Suprapubic skin (tissue), 4 donors: ENCODE data around the gene VWA5B2. TPM values are rescaled to one million over a fixed set of nuclear protein-coding genes. Genes with fewer than 3 reads are reported as not detected.

Experiments used
- DNase-seq, 2 donors: peaks; one replicate each; pipeline ENCODE4 v3.0.0-alpha.2; 2019; ENCODE audit warnings: low spot score in 2 of 2
- H3K27ac ChIP-seq: fragments of 200-600 bp; sonication (generic); one replicate; pipeline ENCODE4 v1.5.1; 2019
- H3K27me3 ChIP-seq: fragments of 200-600 bp; sonication (generic); one replicate; pipeline ENCODE4 v1.5.1; 2019
- H3K36me3 ChIP-seq: fragments of 200-600 bp; sonication (generic); one replicate; pipeline ENCODE4 v1.5.1; 2019
- H3K4me1 ChIP-seq: fragments of 200-600 bp; sonication (generic); one replicate; pipeline ENCODE4 v1.5.1; 2019
- H3K4me3 ChIP-seq: fragments of 200-600 bp; sonication (generic); one replicate; pipeline ENCODE4 v1.5.1; 2019; ENCODE audit warnings: mild to moderate bottlenecking
- H3K9me3 ChIP-seq: fragments of 200-600 bp; sonication (generic); one replicate; pipeline ENCODE4 v1.5.1; 2019
- EP300 ChIP-seq: sonication (generic); formaldehyde crosslinking; IDR thresholded peaks from one replicate; pipeline ENCODE4 v1.6.1; 2017; ENCODE audit warnings: antibody characterized with exemption
- POLR2A ChIP-seq, 2 donors: fragments of 450-650 bp; IDR thresholded peaks; one replicate each; pipeline ENCODE4 v1.6.1; 2017; ENCODE audit warnings: antibody characterized with exemption in 2 of 2, mild to moderate bottlenecking in 2 of 2, moderate library complexity in 2 of 2
- POLR2AphosphoS5 ChIP-seq, 3 donors: sonication (generic); formaldehyde crosslinking; IDR thresholded peaks; one replicate each; pipeline ENCODE4 v1.6.1; 2017; ENCODE audit warnings: antibody characterized with exemption in 3 of 3
- WGBS: methylation state at CpG from one replicate; pipeline ENCODE4 v1.1.5; 2018; 5-methylcytosine and 5-hydroxymethylcytosine counted together
- total RNA-seq, 4 donors: library from RNA; depleted of rRNA; stranded (reverse); fragments of >200 nt; gene quantifications; one replicate each; pipeline ENCODE4 v1.1.0, GENCODE V29; 2016
- TF ChIP-seq, protein P1 (sequence below), 2 donors: fragments of 200-600 bp in 1 of 2; fragments of 450-650 bp in 1 of 2; sonication (generic) in 1 of 2; IDR thresholded peaks; one replicate each; pipeline ENCODE4 v1.5.1; 2016 to 2019; ENCODE audit warnings: antibody characterized with exemption in 2 of 2, mild to moderate bottlenecking in 1 of 2, moderate library complexity in 1 of 2

Gene VWA5B2
- total RNA-seq, 4 donors from 2014 or later, result 0.24 TPM; not detected in 3

DNA sequence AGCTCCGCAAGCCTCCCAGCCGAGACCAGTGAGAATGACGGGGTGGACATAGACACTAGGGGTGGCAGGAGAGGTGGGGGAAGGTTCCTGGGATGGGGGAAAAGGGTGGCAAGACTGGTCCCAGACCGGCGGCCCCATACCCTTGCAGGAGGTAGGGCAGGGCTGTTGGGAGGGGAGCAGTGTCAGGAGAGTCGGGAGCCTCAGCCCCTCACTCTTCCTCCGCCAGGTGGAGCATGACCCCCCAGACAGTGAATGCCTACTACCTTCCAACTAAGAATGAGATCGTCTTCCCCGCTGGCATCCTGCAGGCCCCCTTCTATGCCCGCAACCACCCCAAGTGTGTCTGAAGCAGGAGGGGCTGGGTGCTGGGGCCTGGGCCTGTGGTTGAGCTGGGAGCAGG is 60.9 kb downstream of the VWA5B2 start:
- TF ChIP-seq, protein P1, sequence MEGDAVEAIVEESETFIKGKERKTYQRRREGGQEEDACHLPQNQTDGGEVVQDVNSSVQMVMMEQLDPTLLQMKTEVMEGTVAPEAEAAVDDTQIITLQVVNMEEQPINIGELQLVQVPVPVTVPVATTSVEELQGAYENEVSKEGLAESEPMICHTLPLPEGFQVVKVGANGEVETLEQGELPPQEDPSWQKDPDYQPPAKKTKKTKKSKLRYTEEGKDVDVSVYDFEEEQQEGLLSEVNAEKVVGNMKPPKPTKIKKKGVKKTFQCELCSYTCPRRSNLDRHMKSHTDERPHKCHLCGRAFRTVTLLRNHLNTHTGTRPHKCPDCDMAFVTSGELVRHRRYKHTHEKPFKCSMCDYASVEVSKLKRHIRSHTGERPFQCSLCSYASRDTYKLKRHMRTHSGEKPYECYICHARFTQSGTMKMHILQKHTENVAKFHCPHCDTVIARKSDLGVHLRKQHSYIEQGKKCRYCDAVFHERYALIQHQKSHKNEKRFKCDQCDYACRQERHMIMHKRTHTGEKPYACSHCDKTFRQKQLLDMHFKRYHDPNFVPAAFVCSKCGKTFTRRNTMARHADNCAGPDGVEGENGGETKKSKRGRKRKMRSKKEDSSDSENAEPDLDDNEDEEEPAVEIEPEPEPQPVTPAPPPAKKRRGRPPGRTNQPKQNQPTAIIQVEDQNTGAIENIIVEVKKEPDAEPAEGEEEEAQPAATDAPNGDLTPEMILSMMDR (IDR thresholded peaks at IDR 0.05), result no peak
- TF ChIP-seq EP300 (no peak), POLR2A (IDR thresholded peaks at IDR 0.05) (no peak), POLR2AphosphoS5 (IDR thresholded peaks at IDR 0.05) (no peak)
- H3K36me3 ChIP-seq, result no peaks in the 10 kb centered on the region
- 90% methylated on average over 10 of the region's 10 CpGs for WGBS
- no peak for DNase-seq
- no peaks in the 10 kb centered on the region for H3K4me1 ChIP-seq
- peaks cover 19% of the 10 kb centered on the region for H3K27me3 ChIP-seq
- H3K27ac ChIP-seq, result no peak overlapping the region
- H3K4me3 ChIP-seq, result no peak overlapping the region
- H3K9me3 ChIP-seq, result no peaks in the 10 kb centered on the region

DNA sequence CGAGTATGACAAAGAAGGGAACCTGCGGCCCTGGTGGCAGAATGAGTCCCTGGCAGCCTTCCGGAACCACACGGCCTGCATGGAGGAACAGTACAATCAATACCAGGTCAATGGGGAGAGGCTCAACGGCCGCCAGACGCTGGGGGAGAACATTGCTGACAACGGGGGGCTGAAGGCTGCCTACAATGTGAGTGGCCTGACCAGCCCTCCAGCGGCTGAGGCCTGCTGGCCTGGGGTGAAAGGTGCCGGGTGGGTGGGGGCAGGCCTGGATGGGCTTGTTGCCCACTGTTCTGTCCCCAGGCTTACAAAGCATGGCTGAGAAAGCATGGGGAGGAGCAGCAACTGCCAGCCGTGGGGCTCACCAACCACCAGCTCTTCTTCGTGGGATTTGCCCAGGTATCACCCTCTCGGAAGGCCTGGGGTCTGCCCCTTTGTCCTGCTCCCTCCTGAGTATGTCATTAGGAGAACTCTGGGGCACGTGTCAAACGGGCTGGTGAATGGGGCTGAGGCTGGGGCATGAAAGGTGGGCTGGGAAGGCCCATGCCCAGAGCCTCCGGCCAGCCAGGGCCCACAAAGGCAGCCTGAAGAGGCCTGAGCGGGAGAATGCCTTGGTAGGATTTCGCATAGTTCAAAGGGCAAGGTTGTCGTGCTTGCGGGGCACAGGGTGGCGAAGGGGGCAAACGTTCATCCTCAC is 61.8 kb downstream of the VWA5B2 start:
- peaks cover 19% of the 10 kb centered on the region for H3K27me3 ChIP-seq
- no peak overlapping the region for H3K4me3 ChIP-seq
- no peaks in the 10 kb centered on the region for H3K36me3 ChIP-seq
- H3K4me1 ChIP-seq, result no peaks in the 10 kb centered on the region
- H3K9me3 ChIP-seq, result no peaks in the 10 kb centered on the region
- no peak for TF ChIP-seq POLR2A (IDR thresholded peaks at IDR 0.05)
- no peak for TF ChIP-seq POLR2AphosphoS5 (IDR thresholded peaks at IDR 0.05)
- no peak for TF ChIP-seq EP300
- TF ChIP-seq, protein P1 (IDR thresholded peaks at IDR 0.05), result no peak
- no peak for DNase-seq
- 94% methylated on average over 17 of the region's 22 CpGs for WGBS
- no peak overlapping the region for H3K27ac ChIP-seq

Other genes with a start within 250 kb of the VWA5B2 start
- 10 to 100 TPM; 10.5 to 18.3 (median 13.8) TPM for gene ABCC5, start 211.7 kb upstream of the VWA5B2 start, total RNA-seq
- not detected for gene HTR3D, start 197.8 kb upstream of the VWA5B2 start, total RNA-seq
- not detected for gene HTR3C, start 176.5 kb upstream of the VWA5B2 start, total RNA-seq
- 1 to 10 TPM in 1 of 4 donors, not detected in 3; 1.1 TPM for gene HTR3E, start 132.5 kb upstream of the VWA5B2 start, total RNA-seq
- gene EIF2B5, start 94.2 kb upstream of the VWA5B2 start, total RNA-seq, result 10 to 100 TPM; 34.6 to 70.9 (median 46.2) TPM
- gene DVL3, start 74.2 kb upstream of the VWA5B2 start, total RNA-seq, result 10 to 100 TPM; 53.6 to 72.7 (median 56.1) TPM
- gene AP2M1, start 54.7 kb upstream of the VWA5B2 start, total RNA-seq, result 100 to 1,000 TPM; 112 to 137 (median 121) TPM
- 100 to 1,000 TPM in 1 of 4 donors, 10 to 100 TPM in 3; 44.8 to 121 (median 71.1) TPM for gene ABCF3, start 43.4 kb upstream of the VWA5B2 start, total RNA-seq
- 10 to 100 TPM; 36.6 to 63.0 (median 59.2) TPM for gene ALG3, start 19.4 kb downstream of the VWA5B2 start, total RNA-seq
- 10 to 100 TPM in 2 of 4 donors, 1 to 10 TPM in 2; 4.3 to 11.8 (median 10.0) TPM for gene EEF1AKMT4, start 20.1 kb downstream of the VWA5B2 start, total RNA-seq
- gene CAMK2N2, start 32.0 kb downstream of the VWA5B2 start, total RNA-seq, result not detected
- gene ECE2, start 46.4 kb downstream of the VWA5B2 start, total RNA-seq, result not detected
- gene PSMD2, start 69.7 kb downstream of the VWA5B2 start, total RNA-seq, result 100 to 1,000 TPM; 118 to 221 (median 197) TPM
- gene EIF4G1, start 85.0 kb downstream of the VWA5B2 start, total RNA-seq, result 100 to 1,000 TPM; 382 to 463 (median 418) TPM
- 10 to 100 TPM; 54.4 to 77.9 (median 65.3) TPM for gene FAM131A, start 108.0 kb downstream of the VWA5B2 start, total RNA-seq
- gene CLCN2, start 132.0 kb downstream of the VWA5B2 start, total RNA-seq, result 1 to 10 TPM; 2.1 to 7.9 (median 3.5) TPM
- gene POLR2H, start 132.1 kb downstream of the VWA5B2 start, total RNA-seq, result 100 to 1,000 TPM in 1 of 4 donors, 10 to 100 TPM in 3; 42.4 to 116 (median 66.2) TPM
- under 1 TPM in 1 of 4 donors, not detected in 3; 0.93 TPM for gene THPO, start 148.6 kb downstream of the VWA5B2 start, total RNA-seq
- 10 to 100 TPM in 1 of 4 donors, 1 to 10 TPM in 3; 1.1 to 10.1 (median 4.2) TPM for gene CHRD, start 150.5 kb downstream of the VWA5B2 start, total RNA-seq